PC-9 (cell line): ENCODE data around the gene OR51B4. TPM values are rescaled to one million over a fixed set of nuclear protein-coding genes. Genes with fewer than 3 reads are reported as not detected.

Experiments used
- BruUV-seq: library from RNA; stranded (reverse); fragments of 400-500 nt; replicated peaks from 2 replicates; lab custom pipeline; 2021; lab: Mats Ljungman, UMichigan
- CTCF ChIA-PET: fragments of 300-600 bp; sonication (Branson Sonifier 250); formaldehyde crosslinking; loops from one replicate; lab custom pipeline; 2022; ENCODE audit warnings: antibody characterized with exemption; lab: Charles Lee
- POLR2A ChIA-PET: fragments of 300-600 bp; sonication (Branson Sonifier 250); formaldehyde crosslinking; loops from one replicate; lab custom pipeline; 2022; ENCODE audit warnings: antibody characterized with exemption; ENCODE audit not compliant: unreplicated experiment; lab: Charles Lee
- DNase-seq, 2 experiments: peaks; one replicate each; pipeline versions ENCODE4 v3.0.0 to v3.0.0-alpha.2; 2015 to 2022; ENCODE audit warnings: mixed read lengths in 1 of 2
- H2AFZ ChIP-seq: fragments of 200-600 bp; sonication (generic); 2 replicates; pipeline ENCODE4 v1.8.1; 2017; ENCODE audit warnings: antibody characterized with exemption
- H3F3A ChIP-seq: fragments of 200-600 bp; sonication (generic); 2 replicates; pipeline ENCODE4 v1.8.1; 2017; ENCODE audit warnings: antibody characterized with exemption, mild to moderate bottlenecking, low read depth; ENCODE audit not compliant: insufficient read depth
- H3K27ac ChIP-seq: fragments of 200-600 bp; sonication (generic); 2 replicates; pipeline ENCODE4 v1.6.1; 2016; ENCODE audit warnings: mixed run types
- H3K27me3 ChIP-seq: fragments of 200-600 bp; sonication (generic); 2 replicates; pipeline ENCODE4 v1.6.1; 2016; ENCODE audit warnings: low read depth, mixed run types; ENCODE audit not compliant: insufficient read depth
- H3K36me3 ChIP-seq: fragments of 200-600 bp; sonication (generic); 2 replicates; pipeline ENCODE4 v1.6.1; 2016; ENCODE audit warnings: low read depth, mixed run types
- H3K4me1 ChIP-seq: fragments of 200-600 bp; sonication (generic); replicated peaks from 2 replicates; pipeline ENCODE4 v1.6.1; 2016; ENCODE audit warnings: mixed run types; ENCODE audit not compliant: insufficient read depth
- H3K4me2 ChIP-seq: fragments of 200-600 bp; sonication (generic); 2 replicates; pipeline ENCODE4 v1.6.1; 2017; ENCODE audit warnings: mixed run types
- H3K4me3 ChIP-seq: fragments of 200-600 bp; sonication (generic); 2 replicates; pipeline ENCODE4 v1.6.1; 2016; ENCODE audit warnings: mixed run types
- H3K79me2 ChIP-seq: fragments of 200-600 bp; sonication (generic); 2 replicates; pipeline ENCODE4 v1.6.1; 2017; ENCODE audit warnings: low read depth, mixed run types
- H3K9me2 ChIP-seq: fragments of 200-600 bp; sonication (generic); 2 replicates; pipeline ENCODE4 v1.8.1; 2017; ENCODE audit warnings: mild to moderate bottlenecking; ENCODE audit not compliant: insufficient read depth
- H3K9me3 ChIP-seq: fragments of 200-600 bp; sonication (generic); 2 replicates; pipeline ENCODE4 v1.8.1; 2016; ENCODE audit warnings: low read depth; ENCODE audit not compliant: insufficient read depth
- H4K20me1 ChIP-seq: fragments of 200-600 bp; sonication (generic); 2 replicates; pipeline ENCODE4 v1.8.1; 2017; ENCODE audit not compliant: insufficient read depth
- EZH2 ChIP-seq: fragments of 200-600 bp; sonication (generic); IDR thresholded peaks from 2 replicates; pipeline ENCODE4 v1.8.0; 2017; ENCODE audit warnings: antibody characterized with exemption, low read depth
- intact Hi-C: fragments of 100-400 bp; cut with micrococcal nuclease; formaldehyde crosslinking; loops from one replicate; pipeline ENCODE4 v1.10.0; 2022; ENCODE audit not compliant: unreplicated experiment
- total RNA-seq: library from RNA; stranded (reverse); gene quantifications from 2 replicates; pipeline ENCODE4 v1.2.3, GENCODE V29; 2021
- TF ChIP-seq, protein P1 (sequence below): fragments of 200-600 bp; sonication (generic); conservative IDR thresholded peaks from 2 replicates; pipeline ENCODE4 v1.6.1; 2017; ENCODE audit warnings: mixed run types, antibody characterized with exemption, mild to moderate bottlenecking, moderate library complexity

Gene OR51B4
- total RNA-seq, 1 experiment from 2014 or later = not detected

DNA sequence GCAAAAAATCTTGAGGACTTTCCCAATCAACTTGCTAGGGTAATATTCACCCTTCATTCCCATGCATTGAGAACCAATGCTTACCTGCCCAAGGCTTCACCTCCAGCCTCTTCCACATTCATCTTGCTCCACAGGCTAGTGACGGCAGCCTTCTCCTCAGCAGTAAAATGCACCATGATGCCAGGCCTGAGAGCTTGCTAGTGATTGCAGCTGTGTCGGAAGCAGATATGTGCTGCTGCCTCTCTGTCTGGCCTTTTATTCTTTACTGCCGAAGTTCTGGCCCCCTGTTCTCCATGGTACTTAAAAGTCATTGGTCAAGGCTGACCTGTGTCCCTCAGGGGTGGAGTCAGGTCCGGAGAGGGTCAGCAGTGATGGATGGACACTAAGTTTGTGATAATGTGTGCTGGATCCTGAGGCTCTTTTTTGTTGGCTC, 32.0 kb downstream of the OR51B4 start, which contains the start of gene HBE1:
TSS of gene HBE1 (minus strand) at position 231 of the 433 bp plus-strand sequence. CDS start at position 176, 55 bp downstream.
- intact Hi-C loops = no loop called here
- no peak within 1 kb of the TSS for H3K27ac ChIP-seq
- ChIA-PET POLR2A (no interaction called here), CTCF (no interaction called here)
- H3K4me2 ChIP-seq = no peak within 1 kb of the TSS
- TF ChIP-seq, protein P1, sequence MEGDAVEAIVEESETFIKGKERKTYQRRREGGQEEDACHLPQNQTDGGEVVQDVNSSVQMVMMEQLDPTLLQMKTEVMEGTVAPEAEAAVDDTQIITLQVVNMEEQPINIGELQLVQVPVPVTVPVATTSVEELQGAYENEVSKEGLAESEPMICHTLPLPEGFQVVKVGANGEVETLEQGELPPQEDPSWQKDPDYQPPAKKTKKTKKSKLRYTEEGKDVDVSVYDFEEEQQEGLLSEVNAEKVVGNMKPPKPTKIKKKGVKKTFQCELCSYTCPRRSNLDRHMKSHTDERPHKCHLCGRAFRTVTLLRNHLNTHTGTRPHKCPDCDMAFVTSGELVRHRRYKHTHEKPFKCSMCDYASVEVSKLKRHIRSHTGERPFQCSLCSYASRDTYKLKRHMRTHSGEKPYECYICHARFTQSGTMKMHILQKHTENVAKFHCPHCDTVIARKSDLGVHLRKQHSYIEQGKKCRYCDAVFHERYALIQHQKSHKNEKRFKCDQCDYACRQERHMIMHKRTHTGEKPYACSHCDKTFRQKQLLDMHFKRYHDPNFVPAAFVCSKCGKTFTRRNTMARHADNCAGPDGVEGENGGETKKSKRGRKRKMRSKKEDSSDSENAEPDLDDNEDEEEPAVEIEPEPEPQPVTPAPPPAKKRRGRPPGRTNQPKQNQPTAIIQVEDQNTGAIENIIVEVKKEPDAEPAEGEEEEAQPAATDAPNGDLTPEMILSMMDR = no peak
- no peak for TF ChIP-seq EZH2
- H3K4me1 ChIP-seq = no peaks in the 10 kb centered on the region
- no peak for DNase-seq
- H2AFZ ChIP-seq = no peak within 1 kb of the TSS
- no peaks in the 10 kb centered on the region for H3K27me3 ChIP-seq
- no TSS peak for BruUV-seq
- H3K9me2 ChIP-seq = no peaks in the 10 kb centered on the region
- no peaks in the 10 kb centered on the region for H3K79me2 ChIP-seq
- H4K20me1 ChIP-seq = no peaks in the 10 kb centered on the region
- no peaks in the 10 kb centered on the region for H3F3A ChIP-seq
- no peak within 1 kb of the TSS for H3K4me3 ChIP-seq
- H3K36me3 ChIP-seq = no peaks in the 10 kb centered on the region
- no peaks in the 10 kb centered on the region for H3K9me3 ChIP-seq

DNA sequence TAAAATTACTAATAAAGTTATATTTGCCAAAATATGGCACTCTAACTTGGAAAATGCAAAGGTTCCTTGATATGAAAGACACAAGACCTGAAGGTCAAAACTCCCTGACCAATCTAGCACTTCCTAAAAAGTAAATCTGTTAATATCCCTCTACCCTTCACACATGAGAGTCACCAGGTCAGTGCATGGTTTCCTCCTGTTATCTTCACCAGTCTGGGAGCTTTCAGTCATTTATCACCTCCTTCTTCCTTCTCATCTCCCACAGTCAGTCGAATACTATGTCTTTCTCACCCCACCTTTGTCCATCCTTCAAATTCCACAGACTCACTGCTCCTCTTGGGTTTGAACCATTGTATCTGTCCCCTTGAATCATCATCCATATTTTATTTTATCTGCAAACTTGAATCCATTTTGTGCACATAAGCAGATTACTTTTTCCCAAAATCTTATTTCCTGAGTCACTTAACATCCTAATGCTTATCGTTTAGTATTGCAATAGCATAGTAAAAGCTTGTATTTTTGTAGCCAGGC, 34.6 kb downstream of the OR51B4 start:
- Histone ChIP-seq H3F3A (no peaks in the 10 kb centered on the region), H3K9me3 (no peaks in the 10 kb centered on the region), H3K79me2 (no peaks in the 10 kb centered on the region), H3K9me2 (no peaks in the 10 kb centered on the region), H4K20me1 (no peaks in the 10 kb centered on the region), H2AFZ (no peak overlapping the region), H3K27me3 (no peaks in the 10 kb centered on the region), H3K4me2 (no peak overlapping the region), H3K36me3 (no peaks in the 10 kb centered on the region), H3K4me3 (no peak overlapping the region), H3K27ac (no peak overlapping the region), H3K4me1 (no peaks in the 10 kb centered on the region)
- BruUV-seq = no TSS peak
- TF ChIP-seq EZH2 = no peak
- intact Hi-C loops = no loop called here
- no peak for DNase-seq
- ChIA-PET POLR2A (no interaction called here), CTCF (no interaction called here)

DNA sequence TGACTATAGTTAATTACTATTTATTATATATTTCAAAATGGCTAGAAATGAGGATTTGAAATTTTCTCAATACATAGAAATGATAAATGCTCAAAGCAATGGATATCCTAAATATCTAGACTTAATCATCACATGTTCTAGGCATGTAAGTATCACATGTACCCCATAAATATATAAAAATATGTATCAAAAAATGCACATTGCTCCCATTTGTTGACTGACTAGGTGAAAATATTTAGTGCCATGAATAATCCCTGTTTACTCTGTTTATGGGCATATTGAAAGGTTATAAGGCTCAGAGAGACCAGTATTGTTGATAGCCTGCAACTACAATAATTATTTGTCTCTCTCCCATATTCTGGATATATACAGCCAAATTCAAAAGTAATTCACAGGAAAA, 35.1 kb downstream of the OR51B4 start:
- Histone ChIP-seq H2AFZ (no peak overlapping the region), H3K27me3 (no peaks in the 10 kb centered on the region), H3K4me1 (no peaks in the 10 kb centered on the region), H3K9me3 (no peaks in the 10 kb centered on the region), H4K20me1 (no peaks in the 10 kb centered on the region), H3K36me3 (no peaks in the 10 kb centered on the region), H3K27ac (no peak overlapping the region), H3K4me2 (no peak overlapping the region), H3K79me2 (no peaks in the 10 kb centered on the region), H3F3A (no peaks in the 10 kb centered on the region), H3K4me3 (no peak overlapping the region), H3K9me2 (no peaks in the 10 kb centered on the region)
- ChIA-PET POLR2A (no interaction called here), CTCF (no interaction called here)
- intact Hi-C loops = no loop called here
- no peak for DNase-seq
- BruUV-seq = no TSS peak
- no peak for TF ChIP-seq EZH2
- TF ChIP-seq, protein P1 = no peak

DNA sequence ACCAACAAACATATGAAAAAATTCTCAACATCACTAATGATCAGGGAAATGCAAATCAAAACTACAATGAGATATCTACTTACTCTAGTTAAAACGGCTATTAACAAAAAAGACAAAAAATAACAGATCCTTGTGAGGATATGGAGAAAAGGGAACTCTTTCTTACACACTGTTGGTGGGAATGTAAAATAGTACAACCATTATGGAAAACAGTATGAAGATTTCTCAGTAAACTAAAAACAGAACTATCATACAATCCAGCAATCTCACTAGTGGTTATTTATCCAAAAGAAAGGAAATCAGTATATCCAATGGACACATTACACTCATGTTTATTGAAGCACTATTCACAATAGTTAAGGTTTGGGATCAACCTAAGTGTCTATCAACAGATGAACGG, 35.9 kb downstream of the OR51B4 start:
- Histone ChIP-seq H3K79me2 (no peaks in the 10 kb centered on the region), H3F3A (no peaks in the 10 kb centered on the region), H3K9me2 (no peaks in the 10 kb centered on the region), H4K20me1 (no peaks in the 10 kb centered on the region), H2AFZ (no peak overlapping the region), H3K4me1 (no peaks in the 10 kb centered on the region), H3K9me3 (no peaks in the 10 kb centered on the region), H3K4me3 (no peak overlapping the region), H3K27me3 (no peaks in the 10 kb centered on the region), H3K4me2 (no peak overlapping the region), H3K27ac (no peak overlapping the region), H3K36me3 (no peaks in the 10 kb centered on the region)
- ChIA-PET CTCF (no interaction called here), POLR2A (no interaction called here)
- DNase-seq = no peak
- intact Hi-C loops = no loop called here
- TF ChIP-seq EZH2 = no peak
- TF ChIP-seq, protein P1 = no peak
- no TSS peak for BruUV-seq
